Measurements from ENCODE around the gene HCK.
A peak's percentile ranks its signal among the peaks of the same experiment; 100 is the strongest.
"Not testable (repeated sequence)": the region's sequence is repeated elsewhere in the genome, so short reads cannot be mapped to it uniquely, and the experiment has no call there.

Gene HCK

GRCh38 chr20:32031007-32031958, 20.8 kb upstream of the HCK start:
- Histone ChIP-seq H3K36me3 (ENCODE audit: control insufficient read depth, insufficient read depth, low read length, severe bottlenecking) (no peaks in the 10 kb centered on the region), H3K9me3 (ENCODE audit: control insufficient read depth, low read length) (no peaks in the 10 kb centered on the region), H3K4me1 (ENCODE audit: control insufficient read depth, insufficient read depth, low read length) (peaks cover 12% of the 10 kb centered on the region), H3K9ac (ENCODE audit: low read length) (no peak overlapping the region), H3K27me3 (replicated peaks; ENCODE audit: control insufficient read depth, insufficient read depth, low read length) (peaks cover 90% of the 10 kb centered on the region), H3K4me3 (ENCODE audit: low read length) (peak overlapping the region; percentile 27)
- DNase-seq (ENCODE audit: low read depth), result peak; percentile 91

- Histone ChIP-seq H3K27me3 (replicated peaks; ENCODE audit: control insufficient read depth, insufficient read depth, low read length) (peaks cover 82% of the 10 kb centered on the region), H3K4me1 (ENCODE audit: control insufficient read depth, insufficient read depth, low read length) (peaks cover 18% of the 10 kb centered on the region), H3K36me3 (ENCODE audit: control insufficient read depth, insufficient read depth, low read length, severe bottlenecking) (no peaks in the 10 kb centered on the region), H3K9me3 (ENCODE audit: control insufficient read depth, low read length) (peaks cover 5% of the 10 kb centered on the region), H3K4me3 (ENCODE audit: low read length) (no peak overlapping the region), H3K9ac (ENCODE audit: low read length) (no peak overlapping the region)
- no peak for DNase-seq (ENCODE audit: low read depth)
These were observed 18.7 kb upstream of the HCK start for GRCh38 chr20:32033316-32033715.

- Histone ChIP-seq H3K27me3 (replicated peaks; ENCODE audit: control insufficient read depth, insufficient read depth, low read length) (peaks cover 78% of the 10 kb centered on the region), H3K4me1 (ENCODE audit: control insufficient read depth, insufficient read depth, low read length) (peaks cover 18% of the 10 kb centered on the region)
- not testable (repeated sequence) for DNase-seq (ENCODE audit: low read depth); H3K36me3 ChIP-seq (ENCODE audit: control insufficient read depth, insufficient read depth, low read length, severe bottlenecking); H3K9ac ChIP-seq (ENCODE audit: low read length); H3K9me3 ChIP-seq (ENCODE audit: control insufficient read depth, low read length); H3K4me3 ChIP-seq (ENCODE audit: low read length)
These were observed 18.3 kb upstream of the HCK start for GRCh38 chr20:32033721-32034120.

GRCh38 chr20:32034581-32035425, 17.2 kb upstream of the HCK start:
- Histone ChIP-seq H3K9ac (ENCODE audit: low read length) (no peak overlapping the region), H3K9me3 (ENCODE audit: control insufficient read depth, low read length) (peaks cover 7% of the 10 kb centered on the region), H3K27me3 (replicated peaks; ENCODE audit: control insufficient read depth, insufficient read depth, low read length) (peaks cover 69% of the 10 kb centered on the region), H3K36me3 (ENCODE audit: control insufficient read depth, insufficient read depth, low read length, severe bottlenecking) (no peaks in the 10 kb centered on the region), H3K4me3 (ENCODE audit: low read length) (no peak overlapping the region), H3K4me1 (ENCODE audit: control insufficient read depth, insufficient read depth, low read length) (peaks cover 18% of the 10 kb centered on the region)
- peak; percentile 57 for DNase-seq (ENCODE audit: low read depth)

GRCh38 chr20:32035426-32035779, 16.6 kb upstream of the HCK start:
- no peak overlapping the region for H3K4me3 ChIP-seq (ENCODE audit: low read length)
- no peak overlapping the region for H3K9ac ChIP-seq (ENCODE audit: low read length)
- H3K4me1 ChIP-seq (ENCODE audit: control insufficient read depth, insufficient read depth, low read length), result peaks cover 18% of the 10 kb centered on the region
- H3K9me3 ChIP-seq (ENCODE audit: control insufficient read depth, low read length), result peaks cover 7% of the 10 kb centered on the region
- peaks cover 68% of the 10 kb centered on the region for H3K27me3 ChIP-seq (replicated peaks; ENCODE audit: control insufficient read depth, insufficient read depth, low read length)
- no peaks in the 10 kb centered on the region for H3K36me3 ChIP-seq (ENCODE audit: control insufficient read depth, insufficient read depth, low read length, severe bottlenecking)
- DNase-seq (ENCODE audit: low read depth), result no peak

GRCh38 chr20:32036252-32036651, 15.8 kb upstream of the HCK start:
- Histone ChIP-seq H3K27me3 (replicated peaks; ENCODE audit: control insufficient read depth, insufficient read depth, low read length) (peaks cover 62% of the 10 kb centered on the region), H3K4me1 (ENCODE audit: control insufficient read depth, insufficient read depth, low read length) (peaks cover 18% of the 10 kb centered on the region), H3K9ac (ENCODE audit: low read length) (no peak overlapping the region), H3K4me3 (ENCODE audit: low read length) (no peak overlapping the region), H3K9me3 (ENCODE audit: control insufficient read depth, low read length) (peaks cover 7% of the 10 kb centered on the region), H3K36me3 (ENCODE audit: control insufficient read depth, insufficient read depth, low read length, severe bottlenecking) (no peaks in the 10 kb centered on the region)
- DNase-seq (ENCODE audit: low read depth), result no peak

- Histone ChIP-seq H3K9me3 (ENCODE audit: control insufficient read depth, low read length) (peaks cover 7% of the 10 kb centered on the region), H3K4me3 (ENCODE audit: low read length) (no peak overlapping the region), H3K36me3 (ENCODE audit: control insufficient read depth, insufficient read depth, low read length, severe bottlenecking) (no peaks in the 10 kb centered on the region), H3K4me1 (ENCODE audit: control insufficient read depth, insufficient read depth, low read length) (peaks cover 15% of the 10 kb centered on the region), H3K9ac (ENCODE audit: low read length) (no peak overlapping the region), H3K27me3 (replicated peaks; ENCODE audit: control insufficient read depth, insufficient read depth, low read length) (peaks cover 64% of the 10 kb centered on the region)
- DNase-seq (ENCODE audit: low read depth), result peak; percentile 70
These were observed 15.1 kb upstream of the HCK start for GRCh38 chr20:32036716-32037485.

GRCh38 chr20:32037929-32038328, 14.1 kb upstream of the HCK start:
- Histone ChIP-seq H3K4me1 (ENCODE audit: control insufficient read depth, insufficient read depth, low read length) (peaks cover 15% of the 10 kb centered on the region), H3K9ac (ENCODE audit: low read length) (no peak overlapping the region), H3K9me3 (ENCODE audit: control insufficient read depth, low read length) (peaks cover 7% of the 10 kb centered on the region), H3K36me3 (ENCODE audit: control insufficient read depth, insufficient read depth, low read length, severe bottlenecking) (no peaks in the 10 kb centered on the region), H3K4me3 (ENCODE audit: low read length) (no peak overlapping the region), H3K27me3 (replicated peaks; ENCODE audit: control insufficient read depth, insufficient read depth, low read length) (peaks cover 64% of the 10 kb centered on the region)
- DNase-seq (ENCODE audit: low read depth), result no peak

GRCh38 chr20:32040142-32040953, 11.7 kb upstream of the HCK start:
- Histone ChIP-seq H3K9me3 (ENCODE audit: control insufficient read depth, low read length) (peaks cover 13% of the 10 kb centered on the region), H3K36me3 (ENCODE audit: control insufficient read depth, insufficient read depth, low read length, severe bottlenecking) (no peaks in the 10 kb centered on the region), H3K9ac (ENCODE audit: low read length) (no peak overlapping the region), H3K4me3 (ENCODE audit: low read length) (no peak overlapping the region), H3K4me1 (ENCODE audit: control insufficient read depth, insufficient read depth, low read length) (peaks cover 6% of the 10 kb centered on the region), H3K27me3 (replicated peaks; ENCODE audit: control insufficient read depth, insufficient read depth, low read length) (peaks cover 59% of the 10 kb centered on the region)
- DNase-seq (ENCODE audit: low read depth), result no peak

- Histone ChIP-seq H3K4me1 (ENCODE audit: control insufficient read depth, insufficient read depth, low read length) (no peaks in the 10 kb centered on the region), H3K4me3 (ENCODE audit: low read length) (no peak overlapping the region), H3K36me3 (ENCODE audit: control insufficient read depth, insufficient read depth, low read length, severe bottlenecking) (no peaks in the 10 kb centered on the region), H3K9ac (ENCODE audit: low read length) (no peak overlapping the region), H3K27me3 (replicated peaks; ENCODE audit: control insufficient read depth, insufficient read depth, low read length) (peaks cover 79% of the 10 kb centered on the region), H3K9me3 (ENCODE audit: control insufficient read depth, low read length) (peaks cover 11% of the 10 kb centered on the region)
- DNase-seq (ENCODE audit: low read depth), result no peak
These were observed 6.0 kb upstream of the HCK start for GRCh38 chr20:32045999-32046398.
